Glomerular visceral epithelial cell (primary cell): ENCODE data around the gene SOCS3.
A peak's percentile ranks its signal among the peaks of the same experiment; 100 is the strongest.

Experiments used
- DNase-seq: peaks from one replicate; pipeline ENCODE4 v3.0.0-alpha.2; 2016; ENCODE audit errors: extremely low spot score

The SOCS3 gene

GRCh38 chr17:78359997-78360370 lies at the start of gene SOCS3:
Gene SOCS3, minus strand, starts transcription at chr17:78360077. Its CDS starts 982 bp downstream, at chr17:78359095.
- peak; percentile 98 for DNase-seq

- no peak for DNase-seq
Observed at GRCh38 chr17:78409191-78409928, 49.5 kb upstream of the SOCS3 start.

GRCh38 chr17:78408476-78409050 lies 48.7 kb upstream of the SOCS3 start:
- no peak for DNase-seq

- no peak for DNase-seq
Observed at GRCh38 chr17:78407387-78408000, 47.6 kb upstream of the SOCS3 start.

GRCh38 chr17:78406920-78407319 lies 47.0 kb upstream of the SOCS3 start:
- DNase-seq, result no peak

GRCh38 chr17:78406396-78406795 lies 46.5 kb upstream of the SOCS3 start:
- DNase-seq, result no peak

GRCh38 chr17:78403822-78404221 lies 43.9 kb upstream of the SOCS3 start:
- DNase-seq, result no peak

GRCh38 chr17:78401891-78402290 lies 42.0 kb upstream of the SOCS3 start:
- no peak for DNase-seq

- DNase-seq, result peak; percentile 94
Observed at GRCh38 chr17:78401246-78401645, 41.4 kb upstream of the SOCS3 start.

GRCh38 chr17:78400581-78401240 lies 40.8 kb upstream of the SOCS3 start:
- peak; percentile 80 for DNase-seq

GRCh38 chr17:78399693-78400144 lies 39.8 kb upstream of the SOCS3 start:
- DNase-seq, result no peak

- DNase-seq, result no peak
Observed at GRCh38 chr17:78399028-78399692, 39.3 kb upstream of the SOCS3 start.

GRCh38 chr17:78398390-78398789 lies 38.5 kb upstream of the SOCS3 start:
- no peak for DNase-seq

- peak; percentile 73 for DNase-seq
Observed at GRCh38 chr17:78397681-78398101, 37.8 kb upstream of the SOCS3 start.

- DNase-seq, result no peak
Observed at GRCh38 chr17:78396441-78397337, 36.8 kb upstream of the SOCS3 start.

- DNase-seq, result no peak
Observed at GRCh38 chr17:78395155-78395554, 35.3 kb upstream of the SOCS3 start.

GRCh38 chr17:78394209-78394608 lies 34.3 kb upstream of the SOCS3 start:
- no peak for DNase-seq

- no peak for DNase-seq
Observed at GRCh38 chr17:78393575-78393974, 33.7 kb upstream of the SOCS3 start.

GRCh38 chr17:78392295-78392694 lies 32.4 kb upstream of the SOCS3 start:
- DNase-seq, result no peak

GRCh38 chr17:78391843-78392242 lies 32.0 kb upstream of the SOCS3 start:
- DNase-seq, result peak; percentile 79

- no peak for DNase-seq
Observed at GRCh38 chr17:78391051-78391431, 31.2 kb upstream of the SOCS3 start.
